K562 (cell line): ENCODE results near the gene GRIA4. TPM values are rescaled to one million over a fixed set of nuclear protein-coding genes. Genes with fewer than 3 reads are reported as not detected.
A peak's percentile ranks its signal among the peaks of the same experiment; 100 is the strongest.

ENCODE experiments used
- ATAC-seq: fragments of 200-7000 bp; cut with Tn5 transposase; 3 replicates; pipeline ENCODE4 v1.9.1; 2020; ENCODE audit warnings: moderate library complexity
- BruUV-seq: library from RNA; stranded (reverse); fragments of 400-500 nt; replicated peaks from 2 replicates; lab custom pipeline; 2021; lab: Mats Ljungman, UMichigan
- CTCF ChIA-PET: fragments of 300-600 bp; formaldehyde crosslinking; extraction: SDS; loops from one replicate; lab custom pipeline; 2021; ENCODE audit warnings: low intra/inter-chr PET ratio; lab: Yijun Ruan, JAX
- POLR2A ChIA-PET: fragments of 300-600, 350-650 bp; sonication (Branson Sonifier 250); formaldehyde crosslinking; extraction: SDS; loops from one replicate; lab custom pipeline; 2021; ENCODE audit warnings: antibody characterized with exemption, inconsistent platforms; lab: Yijun Ruan, JAX
- DNase-seq, 4 experiments: peaks; one replicate each; pipeline versions ENCODE4 v3.0.0 to v3.0.0-alpha.2; 2011 to 2018; ENCODE audit warnings: low spot score in 3 of 4, mixed read lengths in 3 of 4; ENCODE audit errors: extremely low read depth in 1 of 4
- FAIRE-seq: peaks from 2 replicates; lab custom pipeline; 2011; peaks lifted over from hg19 to GRCh38; lab: Jason Lieb, UNC
- H2AFZ ChIP-seq: 2 replicates; pipeline ENCODE4 v1.6.0; 2011; ENCODE audit warnings: low read depth, low read length, control low read depth, inconsistent platforms
- H3K27ac ChIP-seq: fragments of 200-600 bp; 3 replicates; pipeline ENCODE4 v1.8.0; 2011; ENCODE audit warnings: low read depth, mild to moderate bottlenecking, control low read depth, inconsistent platforms, low read length, moderate library complexity, mixed read lengths; ENCODE audit errors: extremely low read depth
- H3K27me3 ChIP-seq, 2 experiments: fragments of 300-600 bp in 1 of 2; 2 replicates in 1 of 2; 3 replicates in 1 of 2; pipeline versions ENCODE4 v1.6.0 to v1.8.0; 2011; ENCODE audit warnings: inconsistent platforms in 2 of 2, low read length in 2 of 2, mild to moderate bottlenecking in 1 of 2, mixed read lengths in 1 of 2, moderate library complexity in 1 of 2; ENCODE audit not compliant: control insufficient read depth in 2 of 2, insufficient read depth in 2 of 2
- H3K36me3 ChIP-seq: fragments of 300-600 bp; 3 replicates; pipeline ENCODE4 v1.8.0; 2011; ENCODE audit warnings: mild to moderate bottlenecking, low read length, inconsistent platforms; ENCODE audit not compliant: control insufficient read depth, insufficient read depth
- H3K4me1 ChIP-seq, 2 experiments: fragments of 200-600 bp in 1 of 2; replicated peaks in 1 of 2; 2 replicates in 1 of 2; 3 replicates in 1 of 2; pipeline versions ENCODE4 v1.5.1 to v1.8.0; 2011; ENCODE audit warnings: inconsistent platforms in 2 of 2, low read length in 2 of 2, mild to moderate bottlenecking in 1 of 2, mixed read lengths in 1 of 2, moderate library complexity in 1 of 2; ENCODE audit not compliant: control insufficient read depth in 2 of 2, insufficient read depth in 2 of 2
- H3K4me2 ChIP-seq: 2 replicates; pipeline ENCODE4 v1.6.1; 2011; ENCODE audit warnings: low read length, control low read depth, inconsistent platforms, mixed read lengths; ENCODE audit not compliant: insufficient read depth
- H3K4me3 ChIP-seq: fragments of 200-600 bp; sonication (generic), shearing (Covaris generic); 2 replicates; pipeline ENCODE4 v1.5.1; 2016; ENCODE audit warnings: control low read depth, inconsistent platforms
- H3K79me2 ChIP-seq: fragments of 200-600 bp; 3 replicates; pipeline ENCODE4 v1.8.0; 2011; ENCODE audit warnings: low read length, inconsistent platforms; ENCODE audit not compliant: control insufficient read depth, insufficient read depth
- H3K9ac ChIP-seq, 2 experiments: 2 replicates each; pipeline versions ENCODE4 v1.6.0 to v1.6.1; 2011; ENCODE audit warnings: low read depth in 2 of 2, low read length in 2 of 2, control low read depth in 1 of 2, inconsistent platforms in 1 of 2, mild to moderate bottlenecking in 1 of 2, mixed read lengths in 1 of 2; ENCODE audit not compliant: insufficient read depth in 1 of 2
- H3K9me1 ChIP-seq: one replicate; pipeline ENCODE4 v1.6.0; 2011; ENCODE audit warnings: inconsistent platforms, mild to moderate bottlenecking, low read length, moderate library complexity; ENCODE audit not compliant: control insufficient read depth, insufficient read depth
- H3K9me3 ChIP-seq: replicated peaks from 2 replicates; pipeline ENCODE4 v1.5.1; 2011; ENCODE audit warnings: low read depth, low read length, inconsistent platforms; ENCODE audit not compliant: control insufficient read depth, insufficient read depth
- H4K20me1 ChIP-seq: replicated peaks from 2 replicates; pipeline ENCODE4 v1.6.1; 2011; ENCODE audit warnings: low read length, inconsistent platforms, mixed read lengths; ENCODE audit not compliant: control insufficient read depth, insufficient read depth
- CSDE1 ChIP-seq, 2 experiments: fragments of 450-650 bp; IDR thresholded peaks; 2 replicates each; pipeline ENCODE4 v1.6.1; 2016; ENCODE audit warnings: mild to moderate bottlenecking in 1 of 2
- MAFG ChIP-seq: fragments of 450-650 bp; conservative IDR thresholded peaks from 2 replicates; pipeline ENCODE4 v1.6.1; 2016; ENCODE audit warnings: missing genetic modification characterization, missing compliant biosample characterization
- NR3C1 ChIP-seq: sonication (generic); formaldehyde crosslinking; IDR thresholded peaks from 2 replicates; pipeline ENCODE4 v1.8.1; 2022; ENCODE audit warnings: missing genetic modification reagents
- SIN3A ChIP-seq, 2 experiments: fragments of 150-350 bp in 1 of 2; IDR thresholded peaks; 2 replicates each; pipeline ENCODE4 v1.6.1; 2011 to 2016; ENCODE audit warnings: borderline replicate concordance in 2 of 2, low read depth in 2 of 2, low read length in 2 of 2, mild to moderate bottlenecking in 2 of 2, moderate library complexity in 2 of 2; ENCODE audit not compliant: control insufficient read depth in 1 of 2
- SMAD3 ChIP-seq: fragments of 450-650 bp; formaldehyde crosslinking; conservative IDR thresholded peaks from 2 replicates; pipeline ENCODE4 v1.4.0; 2020; ENCODE audit warnings: mild to moderate bottlenecking
- ZFP30 ChIP-seq: fragments of 250-450 bp; sonication (Bioruptor Pico); IDR thresholded peaks from 2 replicates; pipeline ENCODE4 v1.8.0; 2022; ENCODE audit warnings: moderate library complexity, mild to moderate bottlenecking, inconsistent platforms, borderline replicate concordance
- ZNF395 ChIP-seq: fragments of 200-800 bp; sonication (Bioruptor generic); IDR thresholded peaks from 2 replicates; pipeline ENCODE4 v1.6.1; 2017; ENCODE audit warnings: missing genetic modification characterization, missing compliant biosample characterization
- WGBS: fragments of 100-300 bp; shearing (Covaris generic); methylation state at CpG from one replicate; pipeline ENCODE4 v1.1.6; 2016; ENCODE audit warnings: low coverage, mixed read lengths; ENCODE audit not compliant: insufficient coverage; ENCODE audit errors: missing lambda C conversion rate; 5-methylcytosine and 5-hydroxymethylcytosine counted together
- in situ Hi-C: fragments of 300-500 bp; cut with MboI; formaldehyde crosslinking; loops from 4 replicates; pipeline ENCODE4 v1.15.0; 2018; ENCODE audit warnings: inconsistent platforms, mixed read lengths
- intact Hi-C: fragments of 100-400 bp; cut with micrococcal nuclease; formaldehyde crosslinking; loops from 2 replicates; pipeline ENCODE4 v1.14.2; 2022
- polyA plus RNA-seq, 8 experiments: library from polyadenylated mRNA; depleted of rRNA in 4 of 8; stranded (reverse) in 5 of 8; unstranded in 3 of 8; fragments of >200 nt; fragmentation: Nextera tagmentation in 2 of 8; fragmentation: Illumina TruSeq in 1 of 8; extraction: Ambion mirVana in 2 of 8; extraction: Trizol in 1 of 8; gene quantifications; 2 replicates each; pipeline versions ENCODE4 v1.2.1 to v1.2.3, GENCODE V29; 2011 to 2014; ENCODE audit warnings: inconsistent platforms in 1 of 8, missing spikeins in 1 of 8
- total RNA-seq, 7 experiments: library from RNA; depleted of rRNA in 6 of 7; stranded (reverse); fragments of >200 nt in 6 of 7; fragmentation: Illumina TruSeq in 2 of 7; extraction: Trizol in 2 of 7; gene quantifications; 2 replicates each; pipeline versions ENCODE4 v1.2.1 to v1.2.3, GENCODE V29; 2011 to 2021; ENCODE audit warnings: low replicate concordance in 1 of 7
- TF ChIP-seq, protein P1 (sequence below), 3 experiments: IDR thresholded peaks in 2 of 3; conservative IDR thresholded peaks in 1 of 3; 2 replicates each; pipeline ENCODE4 v1.5.1; 2011 to 2012; ENCODE audit warnings: low read length in 3 of 3, mild to moderate bottlenecking in 3 of 3, control low read depth in 2 of 3, improper control_type of control experiment in 1 of 3, inconsistent platforms in 1 of 3, low read depth in 1 of 3, mixed read lengths in 1 of 3, moderate library complexity in 1 of 3; ENCODE audit not compliant: insufficient read depth in 2 of 3

The GRIA4 gene
- total and polyA plus RNA-seq, 9 of the 15 experiments (the other 6 are each of a cell fraction or from before 2014, with no cell fraction given), result not detected

- no peak for TF ChIP-seq MAFG (tag)
- TF ChIP-seq SMAD3 (CRISPR knock-in tag), result no peak
- no peak for TF ChIP-seq SIN3A (IDR thresholded peaks at IDR 0.05; ENCODE audit: borderline replicate concordance in 2 of 2, control insufficient read depth in 1 of 2, low read depth in 2 of 2, low read length in 2 of 2)
- no peak for TF ChIP-seq CSDE1 (IDR thresholded peaks at IDR 0.05)
- no peak for TF ChIP-seq NR3C1
- no peak for TF ChIP-seq ZFP30
- no peak for TF ChIP-seq ZNF395 (CRISPR knock-in tag)
Observed at GRCh38 chr11:105861225-105861624, 251.4 kb downstream of the GRIA4 start (continued).

DNA sequence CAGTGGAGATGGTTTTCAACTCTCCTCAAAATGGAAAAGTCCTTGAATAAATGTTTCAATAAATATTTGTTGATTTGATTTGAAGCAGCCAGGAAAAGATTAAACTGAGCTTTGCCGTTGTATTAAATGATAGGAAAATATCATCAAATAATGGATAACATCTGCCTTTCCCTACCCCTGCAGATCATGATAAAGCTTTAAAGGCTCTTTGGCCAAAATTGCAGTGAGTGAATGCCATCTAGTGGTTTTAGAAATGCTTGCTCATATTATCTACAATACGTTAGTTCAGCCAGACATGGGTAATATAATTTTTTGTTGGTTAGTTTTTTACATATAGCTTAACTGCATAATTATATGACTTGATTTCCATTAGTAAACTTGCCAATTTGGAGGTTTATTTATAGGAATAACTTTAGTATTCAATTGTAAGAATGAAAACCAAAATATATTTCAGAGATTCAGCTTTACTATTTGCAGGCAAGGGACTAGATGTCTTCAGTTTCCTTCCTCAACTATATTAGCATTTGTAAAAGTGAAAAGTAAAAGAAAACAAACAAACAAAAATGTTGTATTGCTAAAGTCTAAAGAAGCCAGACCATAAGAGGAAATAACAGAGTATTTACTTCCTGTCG, 253.0 kb downstream of the GRIA4 start:
- in situ Hi-C loops, result no loop called here
- TF ChIP-seq, protein P1, sequence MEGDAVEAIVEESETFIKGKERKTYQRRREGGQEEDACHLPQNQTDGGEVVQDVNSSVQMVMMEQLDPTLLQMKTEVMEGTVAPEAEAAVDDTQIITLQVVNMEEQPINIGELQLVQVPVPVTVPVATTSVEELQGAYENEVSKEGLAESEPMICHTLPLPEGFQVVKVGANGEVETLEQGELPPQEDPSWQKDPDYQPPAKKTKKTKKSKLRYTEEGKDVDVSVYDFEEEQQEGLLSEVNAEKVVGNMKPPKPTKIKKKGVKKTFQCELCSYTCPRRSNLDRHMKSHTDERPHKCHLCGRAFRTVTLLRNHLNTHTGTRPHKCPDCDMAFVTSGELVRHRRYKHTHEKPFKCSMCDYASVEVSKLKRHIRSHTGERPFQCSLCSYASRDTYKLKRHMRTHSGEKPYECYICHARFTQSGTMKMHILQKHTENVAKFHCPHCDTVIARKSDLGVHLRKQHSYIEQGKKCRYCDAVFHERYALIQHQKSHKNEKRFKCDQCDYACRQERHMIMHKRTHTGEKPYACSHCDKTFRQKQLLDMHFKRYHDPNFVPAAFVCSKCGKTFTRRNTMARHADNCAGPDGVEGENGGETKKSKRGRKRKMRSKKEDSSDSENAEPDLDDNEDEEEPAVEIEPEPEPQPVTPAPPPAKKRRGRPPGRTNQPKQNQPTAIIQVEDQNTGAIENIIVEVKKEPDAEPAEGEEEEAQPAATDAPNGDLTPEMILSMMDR (IDR thresholded peaks at IDR 0.05 in 2 of 3, conservative IDR thresholded peaks at IDR 0.05 in 1 of 3; ENCODE audit: insufficient read depth in 2 of 3, low read depth in 1 of 3, low read length in 3 of 3), result peak in 1 of 3 experiments; percentile 32; a peak in 2 of 6 replicates

More for the DNA sequence above, 253.0 kb downstream of the GRIA4 start:
- Histone ChIP-seq H3K79me2 (no peaks in the 10 kb centered on the region), H3K36me3 (no peaks in the 10 kb centered on the region), H3K27ac (no peak overlapping the region), H3K9me1 (no peaks in the 10 kb centered on the region), H3K27me3 (no peaks in the 10 kb centered on the region), H4K20me1 (no peaks in the 10 kb centered on the region), H3K4me2 (no peak overlapping the region), H3K4me1 (no peaks in the 10 kb centered on the region), H3K9me3 (no peaks in the 10 kb centered on the region; the same call in 1 of the 2 replicates), H3K4me3 (no peak overlapping the region), H3K9ac (no peak overlapping the region), H2AFZ (no peak overlapping the region)
- CTCF ChIA-PET, result no interaction called here
- FAIRE-seq, result no peak
- DNase-seq, result peak in 1 of 4 experiments; percentile 6
- POLR2A ChIA-PET, result no interaction called here
- no TSS peak for BruUV-seq
- intact Hi-C loops, result no loop called here
- no peak for ATAC-seq
- 2% methylated on average over 3 of the region's 3 CpGs for WGBS
